ENCODE measurements around the gene VSTM2B. TPM values are rescaled to one million over a fixed set of nuclear protein-coding genes. Genes with fewer than 3 reads are reported as not detected.

Gene VSTM2B
- total RNA-seq, 1 donor from 2014 or later, result 0.21 TPM

GRCh38 chr19:29516821-29517395 is 8.9 kb upstream of the VSTM2B start:
- Mint-ChIP-seq H3K4me3 (no peak overlapping the region), H3K9me3 (no peaks in the 10 kb centered on the region), H3K27ac (ENCODE audit: unreplicated experiment) (peak overlapping the region; percentile 50), H3K27me3 (ENCODE audit: low read depth) (peaks cover 77% of the 10 kb centered on the region), H3K36me3 (ENCODE audit: low read depth) (no peaks in the 10 kb centered on the region), H3K4me1 (no peaks in the 10 kb centered on the region)
- no peak for DNase-seq (ENCODE audit: low read depth, low spot score)
- no peak for TF ChIP-seq CTCF (conservative IDR thresholded peaks at IDR 0.05)

DNA sequence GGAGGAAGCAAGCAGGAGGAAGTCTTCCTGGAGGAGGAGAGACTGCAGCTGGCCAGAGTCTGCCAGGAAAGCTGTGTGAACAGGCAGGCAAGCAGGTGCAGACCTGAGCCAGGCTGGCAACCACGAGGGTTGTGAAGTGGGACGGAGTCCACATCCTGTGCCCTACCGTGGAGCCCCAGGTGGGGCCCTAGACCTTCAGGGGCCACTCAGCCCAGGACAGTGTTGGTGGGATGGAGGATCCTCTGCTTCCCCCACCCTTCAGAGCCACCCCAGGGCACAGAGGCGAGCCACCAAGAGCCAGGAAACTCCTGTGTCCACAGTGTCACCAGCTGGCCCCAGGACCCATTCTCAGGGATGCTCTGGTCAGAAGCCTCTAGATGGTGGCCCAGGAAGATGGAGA is 8.4 kb upstream of the VSTM2B start:
- DNase-seq (ENCODE audit: low read depth, low spot score), result no peak
- no peaks in the 10 kb centered on the region for H3K4me1 Mint-ChIP-seq
- no peaks in the 10 kb centered on the region for H3K36me3 Mint-ChIP-seq (ENCODE audit: low read depth)
- H3K4me3 Mint-ChIP-seq, result no peak overlapping the region
- peaks cover 77% of the 10 kb centered on the region for H3K27me3 Mint-ChIP-seq (ENCODE audit: low read depth)
- H3K9me3 Mint-ChIP-seq, result no peaks in the 10 kb centered on the region
- H3K27ac Mint-ChIP-seq (ENCODE audit: unreplicated experiment), result peak overlapping the region; percentile 50
- TF ChIP-seq CTCF (conservative IDR thresholded peaks at IDR 0.05), result no peak

DNA sequence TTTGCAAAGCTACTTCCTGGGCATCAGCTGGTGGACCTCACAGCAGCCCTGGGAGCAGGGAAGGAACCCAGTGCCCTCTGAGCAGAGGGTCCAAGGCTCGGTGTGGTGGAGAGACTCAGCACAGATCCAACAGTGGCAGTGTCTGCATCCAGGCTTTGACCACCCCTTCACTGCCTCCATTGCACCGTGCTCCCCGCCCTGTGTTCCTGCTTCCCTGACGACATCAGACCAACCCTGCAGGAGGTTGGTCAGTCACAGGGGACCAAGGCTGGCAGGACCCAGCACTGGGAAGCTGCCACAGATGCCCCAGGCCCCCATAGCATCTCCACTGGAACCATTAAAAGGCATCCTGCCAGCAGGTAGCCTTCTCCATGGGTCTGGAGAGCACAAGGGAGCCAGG is 7.8 kb upstream of the VSTM2B start:
- Mint-ChIP-seq H3K4me1 (no peaks in the 10 kb centered on the region), H3K36me3 (ENCODE audit: low read depth) (no peaks in the 10 kb centered on the region), H3K27ac (ENCODE audit: unreplicated experiment) (no peak overlapping the region), H3K9me3 (no peaks in the 10 kb centered on the region), H3K4me3 (no peak overlapping the region), H3K27me3 (ENCODE audit: low read depth) (peaks cover 77% of the 10 kb centered on the region)
- no peak for TF ChIP-seq CTCF (conservative IDR thresholded peaks at IDR 0.05)
- DNase-seq (ENCODE audit: low read depth, low spot score), result no peak

- no peak for DNase-seq (ENCODE audit: low read depth, low spot score)
- no peaks in the 10 kb centered on the region for H3K4me1 Mint-ChIP-seq
- no peaks in the 10 kb centered on the region for H3K36me3 Mint-ChIP-seq (ENCODE audit: low read depth)
- no peaks in the 10 kb centered on the region for H3K9me3 Mint-ChIP-seq
- H3K4me3 Mint-ChIP-seq, result no peak overlapping the region
- peaks cover 81% of the 10 kb centered on the region for H3K27me3 Mint-ChIP-seq (ENCODE audit: low read depth)
- H3K27ac Mint-ChIP-seq (ENCODE audit: unreplicated experiment), result no peak overlapping the region
- TF ChIP-seq CTCF (conservative IDR thresholded peaks at IDR 0.05), result no peak
These were observed 6.6 kb upstream of the VSTM2B start for GRCh38 chr19:29519146-29519545.

GRCh38 chr19:29519931-29520330 is 5.9 kb upstream of the VSTM2B start:
- no peak for DNase-seq (ENCODE audit: low read depth, low spot score)
- TF ChIP-seq CTCF (conservative IDR thresholded peaks at IDR 0.05), result no peak
- Mint-ChIP-seq H3K27me3 (ENCODE audit: low read depth) (peaks cover 83% of the 10 kb centered on the region), H3K4me1 (no peaks in the 10 kb centered on the region), H3K27ac (ENCODE audit: unreplicated experiment) (no peak overlapping the region), H3K36me3 (ENCODE audit: low read depth) (no peaks in the 10 kb centered on the region), H3K9me3 (no peaks in the 10 kb centered on the region), H3K4me3 (no peak overlapping the region)
